Measurements from ENCODE around the gene KLF18. TPM values are rescaled to one million over a fixed set of nuclear protein-coding genes. Genes with fewer than 3 reads are reported as not detected.

Gene KLF18
- polyA plus RNA-seq, 1 experiment = not detected

DNA sequence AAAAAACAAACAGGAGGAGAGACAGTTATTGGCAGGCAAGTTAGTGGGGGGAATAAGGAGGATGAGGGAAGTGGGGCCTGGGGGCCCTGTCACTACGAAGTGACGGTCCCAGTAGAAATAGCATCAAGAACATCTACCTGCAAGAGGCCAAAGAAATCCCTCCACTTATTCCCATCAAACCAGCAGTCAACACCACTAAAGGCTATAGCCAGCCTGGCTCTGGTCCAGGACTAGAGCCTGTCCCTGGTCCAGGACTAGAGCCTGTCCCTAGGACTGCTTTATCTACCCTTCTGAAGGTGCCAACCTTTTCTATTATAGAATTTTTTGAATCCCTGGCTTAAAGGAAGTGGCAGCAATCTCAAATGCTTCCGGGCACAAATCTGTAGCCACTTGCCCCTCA, 3.2 kb downstream of the KLF18 start:
- Histone ChIP-seq H3K27me3 (ENCODE audit: control insufficient read depth, insufficient read depth, low read length) (peaks cover 3% of the 10 kb centered on the region; the same call in 1 of the 2 replicates), H3K36me3 (ENCODE audit: control insufficient read depth, insufficient read depth, low read length) (no peaks in the 10 kb centered on the region), H3K4me3 (ENCODE audit: low read depth, low read length) (no peak overlapping the region)
- TF ChIP-seq CTCF (IDR thresholded peaks at IDR 0.05; ENCODE audit: insufficient read depth, low read depth, low read length) = no peak
- CTCF ChIA-PET = no interaction called here
- POLR2A ChIA-PET = no interaction called here
- no peak for DNase-seq (ENCODE audit: low read depth)

- Histone ChIP-seq H3K27me3 (ENCODE audit: control insufficient read depth, insufficient read depth, low read length) (peaks cover 4% of the 10 kb centered on the region; the same call in 1 of the 2 replicates), H3K36me3 (ENCODE audit: control insufficient read depth, insufficient read depth, low read length) (no peaks in the 10 kb centered on the region), H3K4me3 (ENCODE audit: low read depth, low read length) (no peak overlapping the region)
- ChIA-PET POLR2A (interaction anchor here (0.6 kb wide), 1 partner anchor 48 kb away, joined by 3 read pairs; no protein-coding TSS in a partner anchor), CTCF (no interaction called here)
- no peak for DNase-seq (ENCODE audit: low read depth)
- no peak for TF ChIP-seq CTCF (IDR thresholded peaks at IDR 0.05; ENCODE audit: insufficient read depth, low read depth, low read length)
Measured at GRCh38 chr1:44135886-44136285, 5.5 kb downstream of the KLF18 start.

- ChIA-PET POLR2A (no interaction called here), CTCF (no interaction called here)
Measured at GRCh38 chr1:44134071-44134920, 7.1 kb downstream of the KLF18 start.

GRCh38 chr1:44131411-44131810, 10.0 kb downstream of the KLF18 start:
- Histone ChIP-seq H3K27me3 (ENCODE audit: control insufficient read depth, insufficient read depth, low read length) (peaks cover 2% of the 10 kb centered on the region; the same call in 1 of the 2 replicates), H3K4me3 (ENCODE audit: low read depth, low read length) (no peak overlapping the region), H3K36me3 (ENCODE audit: control insufficient read depth, insufficient read depth, low read length) (no peaks in the 10 kb centered on the region)
- no peak for DNase-seq (ENCODE audit: low read depth)
- ChIA-PET CTCF (interaction anchor here (1.9 kb wide), 1 partner anchor 10 kb away, joined by 6 read pairs; no protein-coding TSS in a partner anchor), POLR2A (no interaction called here)
- no peak for TF ChIP-seq CTCF (IDR thresholded peaks at IDR 0.05; ENCODE audit: insufficient read depth, low read depth, low read length)

More at GRCh38 chr1:44134071-44134920, 7.1 kb downstream of the KLF18 start:
- no peak for DNase-seq (ENCODE audit: low read depth)
- H3K4me3 ChIP-seq (ENCODE audit: low read depth, low read length) = no peak overlapping the region
- no peak for TF ChIP-seq CTCF (IDR thresholded peaks at IDR 0.05; ENCODE audit: insufficient read depth, low read depth, low read length)
- H3K27me3 ChIP-seq (ENCODE audit: control insufficient read depth, insufficient read depth, low read length) = peaks cover 4% of the 10 kb centered on the region; the same call in 1 of the 2 replicates
- H3K36me3 ChIP-seq (ENCODE audit: control insufficient read depth, insufficient read depth, low read length) = no peaks in the 10 kb centered on the region

DNA sequence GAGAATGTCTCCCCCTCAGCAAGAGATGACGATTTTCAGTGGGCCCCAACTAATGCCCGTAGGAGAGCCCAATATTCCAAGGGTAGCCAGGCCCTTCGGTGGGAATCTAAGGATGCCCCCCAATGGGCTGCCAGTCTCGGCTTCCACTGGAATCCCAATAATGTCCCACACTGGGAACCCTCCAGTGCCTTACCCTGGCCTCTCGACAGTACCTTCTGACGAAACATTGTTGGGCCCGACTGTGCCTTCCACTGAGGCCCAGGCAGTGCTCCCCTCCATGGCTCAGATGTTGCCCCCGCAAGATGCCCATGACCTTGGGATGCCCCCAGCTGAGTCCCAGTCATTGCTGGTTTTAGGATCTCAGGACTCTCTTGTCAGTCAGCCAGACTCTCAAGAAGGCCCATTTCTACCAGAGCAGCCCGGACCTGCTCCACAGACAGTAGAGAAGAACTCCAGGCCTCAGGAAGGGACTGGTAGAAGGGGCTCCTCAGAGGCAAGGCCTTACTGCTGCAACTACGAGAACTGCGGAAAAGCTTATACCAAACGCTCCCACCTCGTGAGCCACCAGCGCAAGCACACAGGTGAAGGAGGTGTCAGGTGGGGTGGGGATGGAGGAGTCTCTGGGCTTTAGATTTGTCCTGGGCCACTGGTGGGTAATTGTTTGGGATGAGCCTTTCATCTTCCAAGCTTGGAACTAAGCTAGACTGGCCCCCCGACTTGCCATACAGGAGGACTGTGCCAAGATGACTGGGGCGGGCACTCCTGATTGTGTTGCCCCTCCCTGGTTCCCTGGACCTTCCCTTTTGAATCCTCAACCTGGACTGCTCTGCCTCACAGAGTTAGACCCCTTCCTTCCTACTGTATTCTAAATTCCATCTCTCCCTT, 11.6 kb downstream of the KLF18 start:
- ChIA-PET POLR2A (no interaction called here), CTCF (interaction anchor here (1.9 kb wide), 1 partner anchor 9 kb away, joined by 6 read pairs; no protein-coding TSS in a partner anchor)
- TF ChIP-seq CTCF (IDR thresholded peaks at IDR 0.05; ENCODE audit: insufficient read depth, low read depth, low read length) = no peak
- Histone ChIP-seq H3K27me3 (ENCODE audit: control insufficient read depth, insufficient read depth, low read length) (peaks cover 3% of the 10 kb centered on the region; the same call in 1 of the 2 replicates), H3K36me3 (ENCODE audit: control insufficient read depth, insufficient read depth, low read length) (no peaks in the 10 kb centered on the region), H3K4me3 (ENCODE audit: low read depth, low read length) (no peak overlapping the region)
- no peak for DNase-seq (ENCODE audit: low read depth)
